Peyer's patch (tissue), 4 donors: Measurements from ENCODE around the gene COL5A2. TPM values are rescaled to one million over a fixed set of nuclear protein-coding genes. Genes with fewer than 3 reads are reported as not detected.

Experiments
- DNase-seq, 3 donors: peaks; one replicate each; pipeline ENCODE4 v3.0.0-alpha.2; 2017 to 2019
- H3K27ac ChIP-seq, 4 donors: fragments of 200-600 bp; sonication (generic); one replicate each; pipeline ENCODE4 v1.5.1; 2016 to 2019
- H3K27me3 ChIP-seq, 2 donors: fragments of 200-600 bp; sonication (generic); one replicate each; pipeline ENCODE4 v1.5.1; 2019
- H3K36me3 ChIP-seq, 3 donors: fragments of 200-600 bp; sonication (generic); one replicate each; pipeline ENCODE4 v1.5.1; 2016 to 2019
- H3K4me1 ChIP-seq, 4 donors: fragments of 200-600 bp; sonication (generic); one replicate each; pipeline ENCODE4 v1.5.1; 2016 to 2019
- H3K4me3 ChIP-seq, 4 donors: fragments of 200-600 bp; sonication (generic); 1 replicate in 3 of 4; 2 replicates in 1 of 4; pipeline ENCODE4 v1.5.1; 2016 to 2019; ENCODE audit warnings: mild to moderate bottlenecking in 1 of 4
- H3K9me3 ChIP-seq, 4 donors: fragments of 200-600 bp; sonication (generic); one replicate each; pipeline ENCODE4 v1.5.1; 2016 to 2019; ENCODE audit warnings: mild to moderate bottlenecking in 1 of 4
- POLR2A ChIP-seq, 2 donors: fragments of 450-650 bp; IDR thresholded peaks; one replicate each; pipeline ENCODE4 v1.5.1; 2017; ENCODE audit warnings: antibody characterized with exemption in 2 of 2, mild to moderate bottlenecking in 2 of 2, moderate library complexity in 2 of 2
- total RNA-seq, 4 donors: library from RNA; depleted of rRNA; stranded (reverse); fragments of >200 nt; gene quantifications; one replicate each; pipeline ENCODE4 v1.1.0, GENCODE V29; 2016
- TF ChIP-seq, protein P1 (sequence below), 6 experiments: fragments of 450-650 bp in 4 of 6; fragments of 200-600 bp in 2 of 6; sonication (generic) in 1 of 6; IDR thresholded peaks; one replicate each; pipeline ENCODE4 v1.5.1; 2017 to 2019; ENCODE audit warnings: antibody characterized with exemption in 6 of 6, mild to moderate bottlenecking in 3 of 6, moderate library complexity in 1 of 6

Gene COL5A2
- total RNA-seq, 4 donors from 2014 or later, result 10.2 to 53.6 (median 12.2) TPM

GRCh38 chr2:189178726-189179569 is 613 bp downstream of the COL5A2 start:
- H3K36me3 ChIP-seq, result no peaks in the 10 kb centered on the region
- peak overlapping the region; percentile 8 to 81 (median 32) for H3K27ac ChIP-seq
- no peaks in the 10 kb centered on the region for H3K4me1 ChIP-seq
- H3K9me3 ChIP-seq, result no peaks in the 10 kb centered on the region
- H3K4me3 ChIP-seq, result peak overlapping the region in 3 of 4 donors; percentile 32 to 44 (median 43)
- TF ChIP-seq, protein P1, sequence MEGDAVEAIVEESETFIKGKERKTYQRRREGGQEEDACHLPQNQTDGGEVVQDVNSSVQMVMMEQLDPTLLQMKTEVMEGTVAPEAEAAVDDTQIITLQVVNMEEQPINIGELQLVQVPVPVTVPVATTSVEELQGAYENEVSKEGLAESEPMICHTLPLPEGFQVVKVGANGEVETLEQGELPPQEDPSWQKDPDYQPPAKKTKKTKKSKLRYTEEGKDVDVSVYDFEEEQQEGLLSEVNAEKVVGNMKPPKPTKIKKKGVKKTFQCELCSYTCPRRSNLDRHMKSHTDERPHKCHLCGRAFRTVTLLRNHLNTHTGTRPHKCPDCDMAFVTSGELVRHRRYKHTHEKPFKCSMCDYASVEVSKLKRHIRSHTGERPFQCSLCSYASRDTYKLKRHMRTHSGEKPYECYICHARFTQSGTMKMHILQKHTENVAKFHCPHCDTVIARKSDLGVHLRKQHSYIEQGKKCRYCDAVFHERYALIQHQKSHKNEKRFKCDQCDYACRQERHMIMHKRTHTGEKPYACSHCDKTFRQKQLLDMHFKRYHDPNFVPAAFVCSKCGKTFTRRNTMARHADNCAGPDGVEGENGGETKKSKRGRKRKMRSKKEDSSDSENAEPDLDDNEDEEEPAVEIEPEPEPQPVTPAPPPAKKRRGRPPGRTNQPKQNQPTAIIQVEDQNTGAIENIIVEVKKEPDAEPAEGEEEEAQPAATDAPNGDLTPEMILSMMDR (IDR thresholded peaks at IDR 0.05), result no peak
- no peak for TF ChIP-seq POLR2A (IDR thresholded peaks at IDR 0.05)
- no peak for DNase-seq
- H3K27me3 ChIP-seq, result no peaks in the 10 kb centered on the region

DNA sequence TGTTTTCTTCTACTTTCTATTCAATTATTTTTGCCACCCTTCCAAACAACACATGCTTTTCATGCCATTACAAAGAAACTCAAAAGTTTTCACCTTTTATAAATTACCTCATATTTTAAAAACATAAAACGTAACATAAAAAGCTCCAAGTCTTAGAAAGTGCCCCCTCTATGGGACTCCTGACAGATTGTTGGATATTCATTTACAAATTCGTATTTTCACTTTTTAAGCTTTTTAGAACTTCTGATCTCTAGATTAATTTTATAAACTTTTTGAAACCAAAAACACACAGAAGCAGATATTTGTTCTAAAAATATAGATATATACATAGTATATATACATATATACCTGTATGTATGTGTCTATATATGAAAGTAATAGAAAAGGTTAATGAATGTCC is 1.5 kb downstream of the COL5A2 start:
- TF ChIP-seq POLR2A (IDR thresholded peaks at IDR 0.05), result no peak
- TF ChIP-seq, protein P1 (IDR thresholded peaks at IDR 0.05), result peak in 2 of 6 experiments; percentile 5 to 8
- Histone ChIP-seq H3K36me3 (no peaks in the 10 kb centered on the region), H3K27ac (peak overlapping the region in 1 of 4 donors; percentile 81), H3K9me3 (no peaks in the 10 kb centered on the region), H3K4me1 (no peaks in the 10 kb centered on the region), H3K4me3 (peak overlapping the region in 2 of 4 donors; percentile 32 to 44), H3K27me3 (no peaks in the 10 kb centered on the region)
- DNase-seq, result no peak

GRCh38 chr2:189177251-189177840 is 2.2 kb downstream of the COL5A2 start:
- peak overlapping the region in 1 of 4 donors; percentile 18 for H3K27ac ChIP-seq
- TF ChIP-seq POLR2A (IDR thresholded peaks at IDR 0.05), result no peak
- TF ChIP-seq, protein P1 (IDR thresholded peaks at IDR 0.05), result no peak
- no peaks in the 10 kb centered on the region for H3K4me1 ChIP-seq
- H3K27me3 ChIP-seq, result no peaks in the 10 kb centered on the region
- no peaks in the 10 kb centered on the region for H3K36me3 ChIP-seq
- no peaks in the 10 kb centered on the region for H3K9me3 ChIP-seq
- H3K4me3 ChIP-seq, result peak overlapping the region in 3 of 4 donors; percentile 10 to 44 (median 17)
- DNase-seq, result no peak

GRCh38 chr2:189176516-189176915 is 3.0 kb downstream of the COL5A2 start:
- no peak for TF ChIP-seq POLR2A (IDR thresholded peaks at IDR 0.05)
- TF ChIP-seq, protein P1 (IDR thresholded peaks at IDR 0.05), result no peak
- Histone ChIP-seq H3K27ac (peak overlapping the region in 1 of 4 donors; percentile 18), H3K4me1 (no peaks in the 10 kb centered on the region), H3K9me3 (no peaks in the 10 kb centered on the region), H3K27me3 (no peaks in the 10 kb centered on the region), H3K4me3 (peak overlapping the region in 2 of 4 donors; percentile 2 to 44), H3K36me3 (no peaks in the 10 kb centered on the region)
- DNase-seq, result no peak

- no peaks in the 10 kb centered on the region for H3K27me3 ChIP-seq
- no peak for DNase-seq
- TF ChIP-seq POLR2A (IDR thresholded peaks at IDR 0.05), result no peak
- TF ChIP-seq, protein P1 (IDR thresholded peaks at IDR 0.05), result no peak
- H3K9me3 ChIP-seq, result no peaks in the 10 kb centered on the region
- peak overlapping the region in 1 of 4 donors; percentile 44 for H3K4me3 ChIP-seq
- H3K36me3 ChIP-seq, result no peaks in the 10 kb centered on the region
- H3K4me1 ChIP-seq, result no peaks in the 10 kb centered on the region
- no peak overlapping the region for H3K27ac ChIP-seq
Observed at GRCh38 chr2:189175869-189176433, 3.6 kb downstream of the COL5A2 start.
